ENCODE measurements around the gene RDX.
"Not testable (repeated sequence)": the region's sequence is repeated elsewhere in the genome, so short reads cannot be mapped to it uniquely, and the experiment has no call there.

The RDX gene

DNA sequence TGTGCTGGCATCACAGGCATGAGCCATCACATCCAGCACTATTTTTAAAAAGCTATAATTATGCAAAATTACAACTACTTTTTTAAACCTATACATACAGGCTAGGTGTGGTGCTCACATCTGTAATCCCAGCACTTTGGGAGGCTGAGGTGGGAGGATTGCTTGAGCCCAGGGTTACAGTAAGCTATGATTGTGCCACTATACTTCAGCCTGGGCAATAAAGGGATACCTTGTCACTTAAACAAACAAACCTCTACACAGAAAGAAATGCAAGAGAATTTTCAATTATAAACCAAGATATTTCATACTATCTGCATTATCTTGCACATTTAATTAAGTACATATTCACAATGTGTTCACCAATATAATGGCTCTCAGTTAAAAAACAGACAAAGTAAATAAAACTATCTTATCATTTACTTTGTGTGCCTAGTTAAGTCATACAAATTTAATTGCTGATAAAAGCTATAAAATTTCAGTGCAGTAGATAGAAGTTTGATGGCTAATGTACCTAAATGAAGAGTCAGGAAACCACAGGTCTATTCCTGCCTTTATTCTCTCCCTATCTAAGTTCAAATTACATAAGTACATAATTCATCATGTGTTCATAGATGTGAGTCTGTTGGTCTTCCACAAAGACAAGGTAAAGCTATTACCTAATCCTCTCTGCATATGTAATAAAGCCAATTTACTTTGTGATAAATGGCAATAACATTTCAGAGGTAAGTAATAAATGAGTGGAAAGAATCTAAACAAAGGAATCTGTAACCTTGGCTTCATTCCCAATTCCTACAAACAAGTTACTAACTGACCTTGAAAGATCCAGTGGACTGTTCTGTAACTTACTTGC, 9.0 kb upstream of the RDX start:
- DNase-seq (ENCODE audit: low spot score): no peak

DNA sequence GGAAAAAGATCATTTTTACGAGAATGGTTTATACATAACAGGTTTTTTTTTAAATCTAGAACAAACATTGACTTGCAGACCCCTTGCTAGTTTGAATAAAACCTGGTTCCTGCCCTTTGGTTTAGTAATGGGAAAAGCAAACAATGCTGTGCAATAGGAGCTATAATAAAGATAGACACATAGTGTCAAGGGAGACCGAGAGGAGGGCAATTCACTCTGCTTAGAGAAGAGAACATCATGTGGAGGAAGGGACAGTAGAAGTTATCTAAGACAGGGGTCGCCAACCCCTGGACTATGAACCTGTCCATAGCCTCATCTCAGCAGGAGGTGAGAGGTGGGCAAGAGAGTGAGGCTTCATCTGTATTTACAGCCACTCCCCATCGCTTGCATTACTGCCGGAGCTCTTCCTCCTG, 7.0 kb upstream of the RDX start:
- no peak for DNase-seq (ENCODE audit: low spot score)

DNA sequence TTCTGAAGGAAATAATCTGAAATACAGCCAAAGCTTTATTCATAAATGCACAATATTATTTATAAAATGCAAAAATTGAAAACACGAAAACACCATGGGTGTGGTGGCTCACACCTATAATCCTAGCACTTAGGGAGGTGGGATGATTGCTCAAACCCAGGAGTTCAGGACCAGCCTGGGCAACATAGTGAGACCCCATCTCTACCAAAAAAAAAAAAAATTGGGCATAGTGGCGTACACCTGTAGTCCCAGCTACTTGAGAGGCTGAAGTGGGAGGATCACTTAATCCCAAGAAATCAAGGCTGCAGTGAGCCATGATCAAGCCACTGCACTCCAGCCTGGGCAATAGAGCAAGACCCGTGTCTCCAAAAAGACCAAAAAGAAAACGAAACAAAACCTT, 5.2 kb upstream of the RDX start:
- no peak for DNase-seq (ENCODE audit: low spot score)

DNA sequence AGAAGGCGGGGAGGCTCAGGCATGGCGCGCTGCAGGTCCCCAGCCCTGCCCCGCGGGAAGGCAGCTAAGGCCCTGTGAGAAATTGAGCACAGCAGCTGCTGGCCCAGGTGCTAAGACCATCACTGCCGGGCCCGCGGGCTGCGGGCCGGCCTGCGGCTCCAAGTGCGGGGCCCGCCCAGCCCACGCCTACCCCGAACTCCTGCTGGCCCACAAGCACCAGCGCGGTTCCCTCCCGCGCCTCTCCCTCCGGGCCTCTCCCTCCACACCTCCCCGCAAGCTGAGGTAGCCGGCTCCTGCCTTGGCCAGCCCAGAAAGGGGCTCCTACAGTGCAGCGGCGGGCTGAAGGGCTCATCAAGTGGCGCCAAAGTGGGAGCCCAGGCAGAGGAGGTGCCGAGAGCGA, 4.6 kb upstream of the RDX start:
- DNase-seq (ENCODE audit: low spot score): no peak

DNA sequence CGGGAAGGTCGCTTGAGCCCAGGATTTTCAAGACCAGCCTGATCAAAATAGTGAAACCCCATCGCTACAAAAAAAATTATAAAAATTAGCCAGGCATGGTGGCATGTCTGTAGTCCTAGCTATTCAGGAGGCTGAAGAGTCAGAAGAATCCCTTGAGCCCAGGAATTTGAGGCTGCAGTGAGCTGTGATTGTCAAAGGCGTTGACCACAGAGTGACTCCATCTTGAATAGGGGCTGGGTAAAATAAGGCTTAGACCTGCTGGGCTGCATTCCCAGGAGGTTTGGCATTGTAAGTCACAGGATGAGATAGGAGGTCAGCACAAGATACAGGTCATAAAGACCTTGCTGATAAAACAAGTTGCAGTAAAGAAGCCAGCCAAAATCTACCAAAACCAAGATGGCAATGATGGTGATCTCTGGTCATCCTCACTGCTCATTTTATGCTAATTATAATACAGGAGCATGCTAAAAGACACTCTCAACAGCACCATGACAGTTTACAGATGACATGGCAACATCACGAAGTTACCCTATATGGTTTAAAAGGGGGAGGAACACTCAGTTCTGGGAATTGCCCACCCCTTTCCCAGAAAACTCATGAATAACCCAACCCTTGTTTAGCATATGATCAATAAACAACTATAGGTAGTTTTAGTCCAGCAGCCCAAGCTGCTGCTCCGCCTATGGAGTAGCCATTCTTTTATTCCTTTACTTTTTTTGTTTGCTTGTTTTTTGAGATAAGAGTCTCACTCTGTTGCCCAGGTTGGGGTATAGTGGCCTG, 2.8 kb upstream of the RDX start:
- no peak for DNase-seq (ENCODE audit: low spot score)

DNA sequence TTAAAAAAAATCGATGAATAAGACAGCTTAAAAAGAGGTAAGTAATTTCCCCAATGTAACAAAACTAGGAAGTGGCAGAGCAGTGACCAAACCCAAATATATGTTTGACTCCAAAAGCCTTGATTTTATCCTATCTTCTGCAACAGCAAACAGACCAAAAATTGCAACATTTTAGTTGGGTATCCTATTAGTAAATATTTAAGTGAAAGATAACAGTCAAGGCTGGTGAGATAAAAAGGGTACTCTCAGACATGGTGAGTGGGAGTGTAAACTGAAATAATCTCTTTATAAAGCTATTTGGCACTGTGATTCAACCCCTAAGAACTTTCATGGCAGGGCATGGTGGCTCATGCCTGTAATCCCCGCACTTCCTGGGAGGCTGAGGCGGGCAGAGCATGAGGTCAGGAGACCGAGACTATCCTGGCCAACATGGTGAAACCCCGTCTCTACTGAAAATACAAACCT, 1.9 kb upstream of the RDX start:
- no peak for DNase-seq (ENCODE audit: low spot score)

DNA sequence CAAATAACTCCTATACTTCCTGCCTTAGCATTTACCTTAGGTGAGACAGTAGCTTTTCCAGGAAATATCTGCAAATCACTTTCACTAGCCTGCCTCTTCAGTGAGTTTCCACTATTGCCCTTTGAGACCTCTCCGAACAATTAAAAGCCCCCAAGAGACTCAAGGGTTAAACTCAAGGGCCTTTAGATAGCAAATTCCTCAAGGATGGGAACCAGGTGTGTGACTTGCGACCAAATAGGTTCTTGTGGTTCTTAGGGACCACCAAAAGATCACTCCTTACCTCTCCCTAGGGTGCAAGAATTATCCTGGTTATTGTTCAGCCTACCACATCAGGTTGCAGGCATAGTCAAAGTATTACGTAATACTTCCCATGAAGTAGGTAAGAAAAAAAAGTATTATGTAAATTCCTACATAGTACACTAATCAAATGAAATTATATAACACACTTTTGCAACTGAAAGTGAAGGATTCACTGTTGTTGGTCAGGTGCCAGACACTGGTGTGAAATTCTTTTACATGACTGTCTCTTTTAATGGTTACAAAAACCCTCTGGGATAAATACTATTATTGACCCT, 1.4 kb upstream of the RDX start:
- no peak for DNase-seq (ENCODE audit: low spot score)

DNA sequence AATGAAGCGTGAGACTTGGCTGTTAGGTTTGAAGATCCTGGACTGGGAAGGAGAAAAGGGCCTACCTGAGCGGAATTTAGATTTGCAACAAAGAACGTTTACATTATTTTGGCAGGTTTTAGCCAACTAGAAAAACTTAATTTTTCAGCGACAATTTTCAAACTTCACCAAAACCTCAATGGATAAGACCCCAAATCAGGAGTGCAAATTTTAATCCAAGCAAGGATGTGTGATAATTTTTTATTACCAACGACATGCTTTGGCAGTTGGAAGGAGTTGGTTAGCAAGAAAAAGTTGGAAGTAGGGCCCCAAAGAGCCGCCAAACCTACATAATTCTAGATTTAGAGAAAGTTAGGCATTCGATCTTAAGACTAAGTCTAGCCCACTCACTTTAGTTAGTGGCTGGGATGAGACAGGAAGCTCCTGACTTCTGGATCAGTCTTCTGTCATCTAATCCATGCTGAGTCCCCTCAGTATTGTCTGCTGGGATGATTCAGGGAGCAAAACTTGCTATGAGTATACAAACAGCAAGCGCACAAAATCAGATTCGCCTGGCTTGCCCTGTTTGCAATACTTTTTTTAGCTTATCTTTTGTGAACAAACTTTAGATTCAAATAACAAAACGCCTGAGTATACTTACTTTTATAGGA, 787 bp upstream of the RDX start:
- DNase-seq (ENCODE audit: low spot score): no peak

DNA sequence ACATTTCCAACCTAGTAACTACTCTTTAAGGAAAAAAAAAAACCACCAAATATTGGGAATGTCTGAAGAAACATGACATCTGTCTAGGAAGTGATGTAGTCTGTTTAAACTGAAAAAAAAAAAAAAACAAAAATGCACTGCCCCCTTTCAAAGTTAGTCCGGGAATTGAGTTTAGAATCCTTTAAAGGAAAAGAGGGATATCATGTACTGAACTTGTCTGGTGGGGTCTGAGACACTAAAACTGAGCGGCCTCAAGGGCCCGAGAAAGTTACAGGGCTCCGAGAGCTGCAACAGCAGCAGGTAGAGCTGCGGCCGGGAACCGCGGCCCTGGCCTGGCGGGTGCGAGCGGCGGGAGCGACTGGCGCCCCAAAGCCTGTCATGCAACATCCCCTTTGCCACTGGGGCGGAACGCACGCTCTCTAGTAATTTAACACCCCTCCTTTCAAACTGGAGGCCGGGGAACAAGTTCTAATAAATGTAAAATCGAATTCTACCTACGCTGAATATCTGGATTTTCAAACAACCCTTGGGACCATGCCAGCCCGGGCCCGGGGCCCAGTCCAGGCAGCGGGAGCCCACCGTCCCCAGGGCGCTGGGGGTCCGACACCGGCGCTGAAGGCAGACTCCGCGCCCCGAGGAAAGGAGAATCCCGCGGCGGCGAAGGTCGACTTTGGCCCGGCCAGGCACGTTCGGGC, 736 bp downstream of the RDX start:
- no peak for DNase-seq (ENCODE audit: low spot score)

DNA sequence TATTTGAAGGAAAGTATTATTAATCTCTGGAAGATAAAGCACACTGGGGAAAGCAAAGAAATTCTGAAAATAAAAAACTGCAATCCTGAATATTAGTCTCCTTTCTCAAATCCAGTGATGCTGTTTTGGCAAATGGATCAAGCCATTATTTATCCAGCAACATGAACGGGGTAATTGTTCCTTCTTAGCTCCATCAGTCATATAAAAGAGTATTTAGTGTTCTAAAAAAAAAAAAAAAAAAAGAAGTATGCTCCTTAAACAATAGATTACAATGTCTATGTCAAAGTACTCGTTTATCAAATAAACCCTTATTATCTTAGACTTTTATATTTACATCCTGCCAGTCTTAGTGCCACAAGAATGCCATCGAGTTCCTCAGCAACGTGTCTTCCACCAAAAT, 1.3 kb downstream of the RDX start:
- DNase-seq (ENCODE audit: low spot score): peak; percentile 48

DNA sequence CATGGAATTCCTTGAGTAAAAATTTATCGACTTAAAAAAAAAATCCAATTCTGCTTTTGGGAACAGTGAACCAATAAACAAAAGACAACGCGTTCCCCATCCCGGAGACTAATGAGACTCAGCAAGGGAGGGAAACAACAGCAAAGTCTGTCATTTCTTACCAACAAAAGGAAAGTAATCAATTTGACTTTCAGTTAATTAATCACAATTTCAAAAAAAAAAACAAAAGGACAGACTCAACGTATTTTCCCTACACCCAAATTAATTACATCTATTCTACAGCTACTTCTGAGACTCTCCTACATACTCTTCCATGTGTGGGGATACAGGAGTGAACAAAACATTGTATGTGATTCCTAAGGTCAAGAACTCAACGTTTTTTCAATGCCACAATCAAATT, 1.9 kb downstream of the RDX start:
- DNase-seq (ENCODE audit: low spot score): no peak

DNA sequence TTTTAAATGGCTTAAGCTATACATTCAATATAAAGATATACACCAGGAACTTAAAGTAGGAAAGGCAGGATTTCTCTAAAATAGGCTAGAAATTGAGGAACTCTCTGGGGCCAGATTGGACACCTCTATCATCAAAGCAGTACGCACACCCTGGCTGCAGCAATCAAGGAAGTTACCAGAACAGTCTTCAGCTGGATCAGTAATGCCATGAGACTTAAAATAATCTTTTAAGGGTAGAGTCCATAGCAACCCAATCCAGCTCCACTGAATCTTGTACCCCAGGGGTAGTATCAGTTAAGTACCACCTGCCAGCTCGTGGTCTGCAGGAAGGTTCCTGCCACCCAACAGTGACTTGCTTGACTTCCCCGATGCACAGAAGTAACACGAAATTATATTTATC, 3.0 kb downstream of the RDX start:
- no peak for DNase-seq (ENCODE audit: low spot score)

DNA sequence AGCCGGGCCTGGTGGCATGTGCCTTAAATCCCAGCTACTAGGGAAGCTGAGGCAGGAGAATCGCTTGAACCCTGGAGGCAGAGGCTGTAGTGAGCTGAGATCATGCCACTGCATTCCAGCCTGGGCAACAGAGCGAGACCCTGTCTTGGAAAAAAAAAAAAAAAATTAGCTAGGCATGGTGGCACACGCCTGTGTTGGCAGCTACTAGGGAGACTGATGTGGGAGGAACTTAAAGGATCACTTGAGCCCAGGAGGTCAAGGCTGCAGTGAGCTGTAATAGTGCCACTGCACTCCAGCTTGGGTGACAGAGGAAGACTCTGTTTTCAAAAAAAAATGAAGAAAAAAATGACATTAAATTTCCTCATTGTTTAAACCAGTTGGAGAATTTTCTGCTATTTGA, 4.3 kb downstream of the RDX start:
- DNase-seq (ENCODE audit: low spot score): not testable (repeated sequence)

DNA sequence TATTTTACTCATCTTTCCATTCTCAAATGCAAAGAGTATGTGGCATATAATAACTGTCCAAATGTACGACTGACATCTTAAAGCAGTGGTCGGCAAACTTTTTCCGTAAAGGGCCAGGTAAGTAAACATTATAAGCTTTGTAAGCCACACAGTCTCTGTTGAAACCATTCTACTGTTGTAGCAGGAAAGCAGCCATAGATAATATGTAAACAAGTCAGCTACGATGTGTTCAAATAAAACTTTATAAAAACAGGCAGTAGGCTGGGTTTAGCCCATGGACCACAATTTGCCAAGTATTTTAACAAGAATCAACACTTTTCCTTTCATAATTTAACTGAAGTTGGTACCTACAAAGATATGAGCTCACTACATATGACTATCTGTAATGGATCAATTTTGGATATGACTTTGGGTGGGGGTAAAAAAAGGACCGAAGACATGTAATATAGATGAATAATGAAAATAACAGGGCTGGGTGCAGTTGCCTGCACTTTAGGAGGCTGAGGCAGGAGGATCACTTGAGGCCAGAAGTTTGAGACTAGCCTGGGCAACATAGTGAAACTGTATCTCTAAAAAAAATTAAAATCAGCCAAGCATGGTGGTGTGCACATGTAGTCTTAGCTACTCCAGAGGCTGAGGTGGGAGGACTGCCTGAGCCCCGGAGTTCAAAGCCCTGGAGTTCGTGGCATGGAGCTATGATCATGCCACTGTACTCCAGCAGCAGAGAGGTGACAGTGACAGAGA, 5.7 kb downstream of the RDX start:
- DNase-seq (ENCODE audit: low spot score): no peak

DNA sequence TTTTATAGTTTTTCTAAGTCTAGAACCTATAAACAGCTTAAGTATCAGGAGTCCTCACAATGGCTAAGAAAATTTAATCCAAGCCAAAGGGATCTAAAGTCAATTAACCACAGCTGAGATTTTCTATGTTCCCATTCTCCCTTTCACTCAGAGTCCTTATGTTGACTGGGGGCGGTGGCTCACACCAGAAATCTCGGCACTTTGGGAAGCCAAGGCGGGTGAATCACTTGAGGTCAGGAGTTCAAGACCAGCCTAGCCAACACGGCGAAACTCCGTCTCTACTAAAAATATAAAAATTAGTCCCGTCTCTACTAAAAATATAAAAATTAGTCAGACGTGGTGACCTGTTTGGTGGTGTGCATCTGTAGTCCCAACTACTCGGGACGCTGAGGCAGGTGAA, 6.9 kb downstream of the RDX start:
- DNase-seq (ENCODE audit: low spot score): no peak

DNA sequence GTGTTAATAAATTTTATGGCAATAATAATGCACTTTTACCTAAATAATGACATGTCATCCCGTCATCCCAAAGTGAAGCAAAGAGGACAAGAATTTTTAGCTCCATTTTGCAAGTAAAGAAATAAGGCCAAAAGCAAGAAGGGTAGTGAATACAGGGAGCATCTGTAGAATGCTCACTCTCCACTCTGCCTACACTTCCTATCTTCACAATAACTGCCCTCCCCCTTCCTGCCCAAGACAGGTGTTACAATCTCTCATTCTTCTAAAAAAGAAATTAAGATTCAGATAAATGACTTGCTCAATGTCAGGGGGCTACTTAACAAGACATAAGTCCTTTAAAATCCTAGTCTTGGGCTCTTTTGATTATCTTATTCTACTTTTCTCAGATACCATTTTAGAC, 8.9 kb downstream of the RDX start:
- no peak for DNase-seq (ENCODE audit: low spot score)

DNA sequence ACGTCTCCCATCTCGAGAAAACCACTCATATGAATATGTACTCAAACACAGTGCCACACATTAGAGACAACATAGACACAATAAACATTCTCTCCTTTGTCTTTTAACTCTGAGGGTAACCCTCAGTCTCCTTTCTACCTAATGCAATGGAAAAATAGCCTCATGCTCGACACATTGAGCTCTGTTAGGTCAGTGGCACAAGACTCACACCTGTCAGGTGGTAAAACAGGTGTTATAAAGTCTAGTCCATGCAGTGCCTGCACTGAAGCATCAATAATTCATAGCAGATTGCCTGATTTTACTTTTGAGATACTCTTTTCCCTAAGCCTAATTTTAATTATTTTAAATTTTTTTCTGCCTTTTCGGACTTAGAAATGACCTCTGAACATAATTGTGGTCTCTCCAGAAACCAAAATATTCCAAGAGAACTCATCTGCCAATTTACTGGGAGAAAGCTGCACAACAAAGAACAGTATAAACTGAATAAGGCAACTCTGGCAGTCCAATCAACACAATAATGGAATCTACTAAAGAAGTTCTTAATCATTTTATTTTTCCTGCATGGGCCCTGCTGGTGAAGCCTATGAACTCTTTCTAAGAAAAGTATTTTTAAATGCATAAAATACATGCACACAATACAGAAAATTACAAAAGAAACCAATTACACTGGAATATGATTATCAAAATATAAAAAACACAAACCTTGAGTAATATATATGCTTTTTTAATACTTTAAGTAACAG, 9.9 kb downstream of the RDX start:
- no peak for DNase-seq (ENCODE audit: low spot score)

DNA sequence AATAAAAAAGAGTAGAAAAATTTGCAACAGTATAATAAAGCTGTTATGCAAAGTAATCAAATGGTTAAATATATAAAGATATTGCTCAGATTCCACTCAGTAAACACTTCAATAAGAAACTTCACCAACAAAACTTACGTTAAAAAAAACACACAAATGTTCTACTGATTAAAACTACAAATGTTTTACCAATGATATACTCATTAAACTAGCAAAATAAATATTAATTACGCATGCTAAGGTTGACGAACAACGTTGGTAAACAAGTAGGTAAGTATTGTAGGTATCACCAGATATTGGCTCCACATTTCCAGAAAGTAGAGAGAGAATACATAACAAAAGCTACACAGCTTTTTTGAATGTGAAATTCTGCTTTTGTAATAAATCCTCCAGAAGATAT, 12.6 kb downstream of the RDX start:
- DNase-seq (ENCODE audit: low spot score): no peak

DNA sequence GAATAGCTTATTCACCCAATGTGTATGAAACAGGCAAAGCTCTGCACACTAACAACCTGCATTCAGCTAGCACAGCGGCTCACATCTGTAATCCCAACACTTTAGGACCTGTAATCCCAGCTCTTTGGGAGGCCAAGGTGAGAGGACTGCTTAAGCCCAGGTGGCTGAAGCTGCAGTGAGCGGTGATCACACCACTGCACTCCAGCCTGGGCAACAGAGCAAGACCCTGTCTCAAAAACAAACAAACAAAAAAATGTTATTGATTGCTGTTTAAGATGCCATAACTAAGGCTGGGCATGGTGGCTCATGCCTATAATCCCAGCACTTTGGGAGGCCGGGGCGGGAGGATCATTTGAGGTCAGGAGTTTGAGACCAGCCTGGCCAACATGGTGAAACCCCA, 15.8 kb downstream of the RDX start:
- not testable (repeated sequence) for DNase-seq (ENCODE audit: low spot score)

DNA sequence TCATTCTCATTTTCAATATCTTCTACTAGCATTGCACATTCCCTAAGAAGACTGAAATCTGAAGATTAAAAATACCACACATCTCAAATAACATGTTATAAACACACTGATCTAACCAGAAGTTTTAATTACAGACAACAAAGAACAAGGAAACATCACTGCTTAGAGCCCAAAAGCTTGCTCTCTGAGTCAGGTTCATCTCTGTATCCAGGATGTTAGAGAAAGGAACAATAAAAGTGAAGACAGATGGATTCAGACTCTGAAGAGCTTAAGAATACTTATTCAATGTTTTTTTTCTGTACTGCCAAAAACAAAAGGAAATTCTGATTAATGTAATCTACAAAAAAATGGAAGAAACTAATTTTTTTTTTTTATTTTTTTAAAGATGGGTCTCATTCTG, 16.5 kb downstream of the RDX start:
- DNase-seq (ENCODE audit: low spot score): no peak

DNA sequence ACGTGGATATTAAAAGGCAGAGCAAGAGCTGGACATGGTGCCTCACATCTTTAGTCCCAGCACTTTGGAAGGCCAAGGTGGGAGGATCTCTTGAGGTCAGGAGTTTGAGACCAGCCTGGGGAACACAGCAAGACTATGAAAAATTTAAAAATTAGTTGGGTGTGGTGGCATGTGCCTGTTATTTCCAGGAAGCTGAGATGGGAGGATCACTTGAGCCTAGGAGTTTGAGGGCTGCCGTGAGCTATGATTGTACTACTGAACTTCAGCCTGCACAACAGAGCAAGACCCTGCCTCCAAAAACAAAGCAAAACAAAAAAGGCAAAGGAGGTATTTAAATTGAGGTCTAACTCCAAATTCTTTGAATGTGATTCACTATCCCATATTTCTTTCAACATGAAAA, 23.5 kb downstream of the RDX start:
- no peak for DNase-seq (ENCODE audit: low spot score)
